ENCODE data around the gene ATXN7L1. TPM values are rescaled to one million over a fixed set of nuclear protein-coding genes. Genes with fewer than 3 reads are reported as not detected.
"Not testable (repeated sequence)": the region's sequence is repeated elsewhere in the genome, so short reads cannot be mapped to it uniquely, and the experiment has no call there.

ATXN7L1 gene
- polyA plus RNA-seq, 1 of the 3 experiments (the other 2 are of a cell fraction) = 6.0 TPM

GRCh38 chr7:105885387-105886111 is 9.2 kb upstream of the ATXN7L1 start:
- H3K4me1 ChIP-seq (ENCODE audit: control insufficient read depth in 1 of 2, insufficient read depth in 2 of 2, low read depth in 1 of 2, low read length in 1 of 2) = peaks cover 9 to 23% of the 10 kb centered on the region in 2 experiments; a peak in 3 of 4 replicates
- H3K9ac ChIP-seq = no peak overlapping the region
- H3K9me2 ChIP-seq = no peaks in the 10 kb centered on the region
- no peaks in the 10 kb centered on the region for H4K20me1 ChIP-seq (ENCODE audit: insufficient read depth)
- peaks cover under 1% of the 10 kb centered on the region for H3F3A ChIP-seq (replicated peaks; ENCODE audit: insufficient read depth)
- peaks cover 0 to 9% of the 10 kb centered on the region in 2 experiments for H3K36me3 ChIP-seq (replicated peaks in 1 of 2; ENCODE audit: control insufficient read depth in 1 of 2, insufficient read depth in 2 of 2, low read length in 1 of 2)
- TF ChIP-seq TCF12 (IDR thresholded peaks at IDR 0.05) = peak; percentile 25; the same call in 1 of the 2 replicates
- peak; percentile 89 for TF ChIP-seq NFIC (IDR thresholded peaks at IDR 0.05; ENCODE audit: borderline replicate concordance)
- no peak for TF ChIP-seq GATA2 (CRISPR knock-in tag; IDR thresholded peaks at IDR 0.05)
- TF ChIP-seq PBX3 (IDR thresholded peaks at IDR 0.05) = peak; percentile 40; the same call in 1 of the 2 replicates
- no peak for TF ChIP-seq TEAD4 (IDR thresholded peaks at IDR 0.05; ENCODE audit: borderline replicate concordance, insufficient read depth)
- TF ChIP-seq CHD2 (IDR thresholded peaks at IDR 0.05; ENCODE audit: low read length, partially characterized antibody) = no peak
- TF ChIP-seq MEF2A (IDR thresholded peaks at IDR 0.05; ENCODE audit: borderline replicate concordance, low read depth) = no peak
- no peak for TF ChIP-seq SMC3 (IDR thresholded peaks at IDR 0.05; ENCODE audit: low read depth, low read length)
- H3K79me2 ChIP-seq (ENCODE audit: insufficient read depth) = no peaks in the 10 kb centered on the region
- POLR2A ChIA-PET = no interaction called here
- no peak overlapping the region for H3K4me3 ChIP-seq (ENCODE audit: low read depth in 2 of 2, low read length in 1 of 2)
- peak; percentile 58 for DNase-seq
- H3K27me3 ChIP-seq (ENCODE audit: insufficient read depth) = no peaks in the 10 kb centered on the region
- H3K9me3 ChIP-seq = 0 out of 2 replicates have a peak, but pooled peaks cover 7% of the 10 kb centered on the region
- no peak overlapping the region for H3K4me2 ChIP-seq
- CTCF ChIA-PET = interaction anchor here (0.6 to 5.2 kb wide), 9 partner anchors 8 to 283 kb away, joined by 3 to 21 read pairs (median 5); no protein-coding TSS in a partner anchor
- peak overlapping the region in 1 of 2 experiments; percentile 31; a peak in 1 of 4 replicates for H3K27ac ChIP-seq (ENCODE audit: low read depth in 2 of 2, low read length in 1 of 2)
- 90% methylated on average over 6 of the region's 6 CpGs for WGBS (ENCODE audit: low lambda C conversion rate)
- no peak overlapping the region for H2AFZ ChIP-seq (ENCODE audit: low read depth)

- H3K27me3 ChIP-seq (ENCODE audit: insufficient read depth); H3K36me3 ChIP-seq (replicated peaks in 1 of 2; ENCODE audit: control insufficient read depth in 1 of 2, insufficient read depth in 2 of 2, low read length in 1 of 2); H3K9me2 ChIP-seq; H3K4me2 ChIP-seq; H3K9ac ChIP-seq; H3K27ac ChIP-seq (ENCODE audit: low read depth in 2 of 2, low read length in 1 of 2); POLR2A ChIA-PET; CTCF ChIA-PET; H4K20me1 ChIP-seq (ENCODE audit: insufficient read depth); H2AFZ ChIP-seq (ENCODE audit: low read depth); H3K79me2 ChIP-seq (ENCODE audit: insufficient read depth); H3K4me3 ChIP-seq (ENCODE audit: low read depth in 2 of 2, low read length in 1 of 2); DNase-seq; H3F3A ChIP-seq (replicated peaks; ENCODE audit: insufficient read depth); H3K9me3 ChIP-seq: not testable (repeated sequence)
- peaks cover 9 to 43% of the 10 kb centered on the region in 2 experiments; a peak in 3 of 4 replicates for H3K4me1 ChIP-seq (ENCODE audit: control insufficient read depth in 1 of 2, insufficient read depth in 2 of 2, low read depth in 1 of 2, low read length in 1 of 2)
- 93% methylated on average over 6 of the region's 6 CpGs for WGBS (ENCODE audit: low lambda C conversion rate)
Measured at GRCh38 chr7:105883179-105883578, 6.8 kb upstream of the ATXN7L1 start.

GRCh38 chr7:105881439-105881838 is 5.0 kb upstream of the ATXN7L1 start:
- H3F3A ChIP-seq (replicated peaks; ENCODE audit: insufficient read depth) = peaks cover 6% of the 10 kb centered on the region
- H3K4me1 ChIP-seq (ENCODE audit: control insufficient read depth in 1 of 2, insufficient read depth in 2 of 2, low read depth in 1 of 2, low read length in 1 of 2) = peaks cover 9 to 53% of the 10 kb centered on the region in 2 experiments; a peak in 3 of 4 replicates
- no peaks in the 10 kb centered on the region for H3K9me2 ChIP-seq
- peaks cover 8% of the 10 kb centered on the region; the same call in 1 of the 2 replicates for H3K79me2 ChIP-seq (ENCODE audit: insufficient read depth)
- no peak overlapping the region; a peak in 1 of 4 replicates for H3K27ac ChIP-seq (ENCODE audit: low read depth in 2 of 2, low read length in 1 of 2)
- H3K9me3 ChIP-seq = 0 out of 2 replicates have a peak, but pooled peaks cover 7% of the 10 kb centered on the region
- CTCF ChIA-PET = interaction anchor here (1.3 to 2.3 kb wide), 7 partner anchors 24 to 272 kb away, joined by 3 to 8 read pairs (median 4); no protein-coding TSS in a partner anchor
- no peak overlapping the region for H3K4me3 ChIP-seq (ENCODE audit: low read depth in 2 of 2, low read length in 1 of 2)
- no peak overlapping the region for H3K4me2 ChIP-seq
- no peaks in the 10 kb centered on the region for H3K27me3 ChIP-seq (ENCODE audit: insufficient read depth)
- TF ChIP-seq RXRA (IDR thresholded peaks at IDR 0.05; ENCODE audit: borderline replicate concordance, low read depth) (no peak), FOXJ3 (CRISPR knock-in tag; IDR thresholded peaks at IDR 0.05) (no peak), NRF1 (IDR thresholded peaks at IDR 0.05; ENCODE audit: low read depth, low read length) (no peak), USF1 (IDR thresholded peaks at IDR 0.05; ENCODE audit: borderline replicate concordance, low read depth) (no peak), USF2 (IDR thresholded peaks at IDR 0.05; ENCODE audit: borderline replicate concordance, low read depth, low read length) (no peak), FOXM1 (IDR thresholded peaks at IDR 0.05; ENCODE audit: low read depth) (no peak)
- H4K20me1 ChIP-seq (ENCODE audit: insufficient read depth) = 0 out of 2 replicates have a peak, but pooled peaks cover 2% of the 10 kb centered on the region
- H3K9ac ChIP-seq = no peak overlapping the region
- no peak for DNase-seq
- H2AFZ ChIP-seq (ENCODE audit: low read depth) = no peak overlapping the region
- POLR2A ChIA-PET = no interaction called here
- 92% methylated on average over 1 of the region's 1 CpG for WGBS (ENCODE audit: low lambda C conversion rate)
- H3K36me3 ChIP-seq (replicated peaks in 1 of 2; ENCODE audit: control insufficient read depth in 1 of 2, insufficient read depth in 2 of 2, low read length in 1 of 2) = peaks cover 2 to 9% of the 10 kb centered on the region in 2 experiments

Measured in SK-N-SH (cell line).